H1 (cell line): Measurements from ENCODE around the gene ACSL4. TPM values are rescaled to one million over a fixed set of nuclear protein-coding genes. Genes with fewer than 3 reads are reported as not detected.

Source experiments
- HDAC6 ChIP-seq: IDR thresholded peaks from one replicate; pipeline ENCODE4 v1.7.1; 2012; ENCODE audit warnings: low read depth, mild to moderate bottlenecking, inconsistent platforms, low read length, moderate library complexity
- JUND ChIP-seq: IDR thresholded peaks from 2 replicates; pipeline ENCODE4 v1.6.1; 2011; ENCODE audit warnings: mild to moderate bottlenecking, improper control_type of control experiment, low read length
- YY1 ChIP-seq: IDR thresholded peaks from 2 replicates; pipeline ENCODE4 v1.6.1; 2011; ENCODE audit warnings: low read depth, mild to moderate bottlenecking, low read length
- polyA plus RNA-seq, 7 experiments: library from polyadenylated mRNA; depleted of rRNA in 3 of 7; stranded (reverse) in 5 of 7; unstranded in 2 of 7; fragments of >200 nt in 5 of 7; fragments of 200-250 nt in 2 of 7; gene quantifications; 1 replicate in 5 of 7; 2 replicates in 1 of 7; 4 replicates in 1 of 7; pipeline versions ENCODE4 v1.2.1 to v1.2.3, GENCODE V29; 2011 to 2013; ENCODE audit warnings: missing spikeins in 2 of 7, mixed read lengths in 2 of 7
- total RNA-seq: library from RNA; stranded (reverse); fragmentation: NEBNext Ultra II Directional; extraction: Animal tissue kit (Norgen Biotek cat#: 25700); gene quantifications from 2 replicates; pipeline ENCODE4 v1.2.1, GENCODE V29; 2021

Gene ACSL4
- total and polyA plus RNA-seq, 2 of the 8 experiments (the other 6 are each of a cell fraction or from before 2014, with no cell fraction given), result 11.3 to 47.0 TPM

DNA sequence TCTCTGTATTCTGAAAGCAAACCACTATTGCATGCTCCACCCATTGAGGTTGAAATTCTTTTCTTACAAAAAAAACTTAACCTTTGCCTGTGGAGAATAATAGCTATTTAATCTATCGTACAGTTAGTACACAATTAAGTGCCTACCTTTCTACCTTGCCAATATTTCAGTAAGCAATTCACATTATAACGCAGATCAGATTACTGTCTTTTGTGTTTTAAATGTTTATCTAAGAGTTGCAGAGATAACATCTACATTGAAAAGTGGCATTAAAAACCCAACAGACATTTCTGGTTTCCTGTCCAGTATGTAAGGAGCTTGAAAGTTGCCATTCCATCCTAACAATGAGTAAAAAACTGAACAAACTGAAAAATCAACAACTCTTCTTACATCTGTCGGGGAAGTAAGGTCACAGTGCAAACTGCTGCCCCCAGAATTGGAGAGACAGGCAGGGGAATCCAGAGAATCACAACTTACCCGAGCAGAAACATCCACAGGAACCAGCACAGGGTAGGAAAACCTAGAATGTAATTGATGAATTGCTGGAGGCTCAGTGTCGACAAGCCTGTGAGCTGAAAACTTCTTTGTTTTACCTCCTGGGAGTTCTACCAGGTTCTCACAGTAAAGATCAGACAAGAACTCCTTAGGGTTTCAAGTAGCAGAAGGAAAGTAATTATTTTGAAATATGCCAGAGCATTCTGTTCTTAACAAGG lies 27.3 kb upstream of the ACSL4 start (continued):
- TF ChIP-seq HDAC6, result no peak
- TF ChIP-seq YY1, result no peak
- no peak for TF ChIP-seq JUND
